MM.1S (cell line): ENCODE data around the gene DDTL.
"Not testable (repeated sequence)": the region's sequence is repeated elsewhere in the genome, so short reads cannot be mapped to it uniquely, and the experiment has no call there.

Experiments used
- EZH2 ChIP-seq: fragments of 300-600 bp; sonication (generic); optimal IDR thresholded peaks from 2 replicates; pipeline ENCODE3; 2017; ENCODE audit warnings: low read depth, mild to moderate bottlenecking, antibody characterized with exemption, low read length, mixed read lengths
- EZH2phosphoT487 ChIP-seq: fragments of 300-600 bp; sonication (generic); IDR thresholded peaks from 2 replicates; pipeline ENCODE4 v1.6.1; 2018; ENCODE audit warnings: antibody characterized with exemption, low read length
- TF ChIP-seq, protein P1 (sequence below): fragments of 300-600 bp; sonication (generic); IDR thresholded peaks from 2 replicates; pipeline ENCODE4 v1.5.1; 2016; ENCODE audit warnings: antibody characterized with exemption, low read length, mixed read lengths

GRCh38 chr22:23993581-23994177, 27.0 kb downstream of the DDTL start:
- TF ChIP-seq, protein P1, sequence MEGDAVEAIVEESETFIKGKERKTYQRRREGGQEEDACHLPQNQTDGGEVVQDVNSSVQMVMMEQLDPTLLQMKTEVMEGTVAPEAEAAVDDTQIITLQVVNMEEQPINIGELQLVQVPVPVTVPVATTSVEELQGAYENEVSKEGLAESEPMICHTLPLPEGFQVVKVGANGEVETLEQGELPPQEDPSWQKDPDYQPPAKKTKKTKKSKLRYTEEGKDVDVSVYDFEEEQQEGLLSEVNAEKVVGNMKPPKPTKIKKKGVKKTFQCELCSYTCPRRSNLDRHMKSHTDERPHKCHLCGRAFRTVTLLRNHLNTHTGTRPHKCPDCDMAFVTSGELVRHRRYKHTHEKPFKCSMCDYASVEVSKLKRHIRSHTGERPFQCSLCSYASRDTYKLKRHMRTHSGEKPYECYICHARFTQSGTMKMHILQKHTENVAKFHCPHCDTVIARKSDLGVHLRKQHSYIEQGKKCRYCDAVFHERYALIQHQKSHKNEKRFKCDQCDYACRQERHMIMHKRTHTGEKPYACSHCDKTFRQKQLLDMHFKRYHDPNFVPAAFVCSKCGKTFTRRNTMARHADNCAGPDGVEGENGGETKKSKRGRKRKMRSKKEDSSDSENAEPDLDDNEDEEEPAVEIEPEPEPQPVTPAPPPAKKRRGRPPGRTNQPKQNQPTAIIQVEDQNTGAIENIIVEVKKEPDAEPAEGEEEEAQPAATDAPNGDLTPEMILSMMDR: not testable (repeated sequence)
- not testable (repeated sequence) for TF ChIP-seq EZH2, EZH2phosphoT487
